ENCODE results near the gene PET100.

DNA sequence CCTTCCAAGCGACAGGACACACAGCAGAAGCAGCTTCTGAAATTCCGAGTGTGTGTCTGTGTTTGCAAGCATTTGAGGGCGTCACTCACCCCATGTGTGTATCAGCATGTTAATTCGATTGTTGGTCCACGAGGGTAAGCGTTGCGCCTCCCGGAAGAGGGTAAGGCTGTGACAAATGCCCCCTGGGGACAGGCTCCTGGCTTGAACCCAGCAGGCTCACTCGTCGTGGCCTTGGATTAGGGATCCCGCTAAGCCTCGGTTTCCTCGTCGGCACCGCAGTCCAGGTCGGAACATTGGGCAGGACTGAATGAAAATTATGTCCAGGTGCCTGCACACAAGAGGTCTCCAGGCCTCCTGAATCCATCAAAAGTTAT, 6.7 kb downstream of the PET100 start:
- TF ChIP-seq, protein P1, sequence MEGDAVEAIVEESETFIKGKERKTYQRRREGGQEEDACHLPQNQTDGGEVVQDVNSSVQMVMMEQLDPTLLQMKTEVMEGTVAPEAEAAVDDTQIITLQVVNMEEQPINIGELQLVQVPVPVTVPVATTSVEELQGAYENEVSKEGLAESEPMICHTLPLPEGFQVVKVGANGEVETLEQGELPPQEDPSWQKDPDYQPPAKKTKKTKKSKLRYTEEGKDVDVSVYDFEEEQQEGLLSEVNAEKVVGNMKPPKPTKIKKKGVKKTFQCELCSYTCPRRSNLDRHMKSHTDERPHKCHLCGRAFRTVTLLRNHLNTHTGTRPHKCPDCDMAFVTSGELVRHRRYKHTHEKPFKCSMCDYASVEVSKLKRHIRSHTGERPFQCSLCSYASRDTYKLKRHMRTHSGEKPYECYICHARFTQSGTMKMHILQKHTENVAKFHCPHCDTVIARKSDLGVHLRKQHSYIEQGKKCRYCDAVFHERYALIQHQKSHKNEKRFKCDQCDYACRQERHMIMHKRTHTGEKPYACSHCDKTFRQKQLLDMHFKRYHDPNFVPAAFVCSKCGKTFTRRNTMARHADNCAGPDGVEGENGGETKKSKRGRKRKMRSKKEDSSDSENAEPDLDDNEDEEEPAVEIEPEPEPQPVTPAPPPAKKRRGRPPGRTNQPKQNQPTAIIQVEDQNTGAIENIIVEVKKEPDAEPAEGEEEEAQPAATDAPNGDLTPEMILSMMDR (IDR thresholded peaks at IDR 0.05; ENCODE audit: low read depth, low read length, poor library complexity, severe bottlenecking): no peak
- no peak for TF ChIP-seq EZH2phosphoT487 (IDR thresholded peaks at IDR 0.05; ENCODE audit: borderline replicate concordance, low read length)
